HepG2 (cell line): Measurements from ENCODE around the gene TEC. TPM values are rescaled to one million over a fixed set of nuclear protein-coding genes. Genes with fewer than 3 reads are reported as not detected.

Source experiments
- ATAC-seq: fragments of 200-7000 bp; cut with Tn5 transposase; 3 replicates; pipeline ENCODE4 v1.9.1; 2020; ENCODE audit warnings: mild to moderate bottlenecking, moderate library complexity
- BruUV-seq: library from RNA; stranded (reverse); fragments of 400-500 nt; replicated peaks from 2 replicates; lab custom pipeline; 2021; lab: Mats Ljungman, UMichigan
- CTCF ChIA-PET: fragments of 300-600 bp; formaldehyde crosslinking; extraction: SDS; loops from one replicate; lab custom pipeline; 2021; ENCODE audit warnings: low total read pairs, inconsistent platforms, low intra/inter-chr PET ratio; lab: Yijun Ruan, JAX
- POLR2A ChIA-PET: fragments of 350-600 bp; sonication (Branson Sonifier 250); formaldehyde crosslinking; loops from one replicate; lab custom pipeline; 2020; ENCODE audit warnings: antibody characterized with exemption, inconsistent platforms; lab: Yijun Ruan, JAX
- DNase-seq: peaks from one replicate; pipeline ENCODE4 v3.0.0-alpha.2; 2015; ENCODE audit warnings: low spot score
- FAIRE-seq: peaks from 3 replicates; lab custom pipeline; 2011; peaks lifted over from hg19 to GRCh38; lab: Jason Lieb, UNC
- H2AFZ ChIP-seq: one replicate; pipeline ENCODE4 v1.6.1; 2011; ENCODE audit warnings: low read length, inconsistent platforms
- H3K27ac ChIP-seq: fragments of 300-600 bp; 3 replicates; pipeline ENCODE4 v1.8.0; 2011; ENCODE audit warnings: mixed run types, mild to moderate bottlenecking, mixed read lengths, low read length, inconsistent platforms; ENCODE audit not compliant: insufficient read depth; ENCODE audit errors: extremely low read length
- H3K27me3 ChIP-seq, 2 experiments: fragments of 200-600 bp in 1 of 2; 2 replicates in 1 of 2; 3 replicates in 1 of 2; pipeline versions ENCODE4 v1.6.0 to v1.8.0; 2011; ENCODE audit warnings: low read length in 2 of 2, mild to moderate bottlenecking in 2 of 2, moderate library complexity in 2 of 2, inconsistent platforms in 1 of 2; ENCODE audit not compliant: insufficient read depth in 2 of 2, control insufficient read depth in 1 of 2
- H3K36me3 ChIP-seq, 2 experiments: fragments of 200-600 bp in 1 of 2; replicated peaks in 1 of 2; 2 replicates in 1 of 2; 3 replicates in 1 of 2; pipeline versions ENCODE4 v1.5.1 to v1.8.0; 2011; ENCODE audit warnings: low read length in 2 of 2, inconsistent platforms in 1 of 2; ENCODE audit not compliant: insufficient read depth in 2 of 2, control insufficient read depth in 1 of 2
- H3K4me1 ChIP-seq: 2 replicates; pipeline ENCODE4 v1.5.1; 2012; ENCODE audit warnings: low read length, inconsistent platforms; ENCODE audit not compliant: insufficient read depth
- H3K4me2 ChIP-seq: 2 replicates; pipeline ENCODE4 v1.6.0; 2011; ENCODE audit warnings: low read depth, low read length, inconsistent platforms
- H3K4me3 ChIP-seq, 3 experiments: fragments of 200-600 bp in 1 of 3; sonication (generic), shearing (Covaris generic) in 1 of 3; replicated peaks in 1 of 3; 2 replicates each; pipeline ENCODE4 v1.5.1; 2011 to 2016; ENCODE audit warnings: low read length in 3 of 3, inconsistent platforms in 2 of 3, low read depth in 2 of 3, mild to moderate bottlenecking in 2 of 3, control low read depth in 1 of 3, mixed read lengths in 1 of 3; ENCODE audit not compliant: insufficient read depth in 1 of 3
- H3K79me2 ChIP-seq: one replicate; pipeline ENCODE4 v1.6.1; 2011; ENCODE audit warnings: low read length, inconsistent platforms; ENCODE audit not compliant: insufficient read depth
- H3K9ac ChIP-seq: 2 replicates; pipeline ENCODE4 v1.6.0; 2011; ENCODE audit warnings: mild to moderate bottlenecking, low read depth, low read length, inconsistent platforms; ENCODE audit not compliant: insufficient read depth
- H3K9me3 ChIP-seq: 2 replicates; pipeline ENCODE4 v1.5.1; 2012; ENCODE audit warnings: mild to moderate bottlenecking, low read length
- H4K20me1 ChIP-seq: 2 replicates; pipeline ENCODE4 v1.6.0; 2011; ENCODE audit warnings: inconsistent platforms, mild to moderate bottlenecking, low read length, moderate library complexity; ENCODE audit not compliant: insufficient read depth
- ARID3A ChIP-seq: IDR thresholded peaks from 2 replicates; pipeline ENCODE4 v1.6.1; 2012; ENCODE audit warnings: low read depth, low read length, improper control_type of control experiment
- DR1 ChIP-seq: sonication (generic); formaldehyde crosslinking; IDR thresholded peaks from 2 replicates; pipeline ENCODE4 v1.8.0; 2021; ENCODE audit warnings: mild to moderate bottlenecking, missing genetic modification reagents, inconsistent platforms
- HMGXB4 ChIP-seq, 2 experiments: sonication (generic) in 1 of 2; formaldehyde crosslinking in 1 of 2; IDR thresholded peaks; 2 replicates each; pipeline versions ENCODE4 v1.4.0 to v1.6.1; 2018 to 2020; ENCODE audit warnings: missing genetic modification reagents in 2 of 2, borderline replicate concordance in 1 of 2, low read depth in 1 of 2, mild to moderate bottlenecking in 1 of 2, missing biosample characterization in 1 of 2
- MAFG ChIP-seq: sonication (generic); formaldehyde crosslinking; IDR thresholded peaks from 2 replicates; pipeline ENCODE4 v1.5.1; 2020; ENCODE audit warnings: mild to moderate bottlenecking, missing genetic modification reagents
- SMARCE1 ChIP-seq: fragments of 450-650 bp; IDR thresholded peaks from 2 replicates; pipeline ENCODE4 v1.6.1; 2017; ENCODE audit warnings: borderline replicate concordance
- ZBED4 ChIP-seq: sonication (generic); formaldehyde crosslinking; IDR thresholded peaks from 2 replicates; pipeline ENCODE4 v1.4.0; 2020; ENCODE audit warnings: missing genetic modification reagents, borderline replicate concordance
- ZNF570 ChIP-seq: sonication (generic); formaldehyde crosslinking; IDR thresholded peaks from 2 replicates; pipeline ENCODE4 v1.4.0; 2020; ENCODE audit warnings: mild to moderate bottlenecking, missing genetic modification reagents, borderline replicate concordance
- WGBS: methylation state at CpG from one replicate; pipeline ENCODE4 v1.1.6; 2017; ENCODE audit warnings: low lambda C conversion rate; 5-methylcytosine and 5-hydroxymethylcytosine counted together
- in situ Hi-C: cut with HindIII; loops from 2 replicates; pipeline ENCODE4 v1.10.0; 2017; ENCODE audit warnings: low pct_unique_long_range_greater_than_20kb; ENCODE audit not compliant: extremely low pct_ligation_motif_present
- intact Hi-C: fragments of 100-400 bp; cut with micrococcal nuclease; formaldehyde crosslinking; loops from one replicate; pipeline ENCODE4 v1.10.0; 2022; ENCODE audit not compliant: unreplicated experiment
- polyA plus RNA-seq, 8 experiments: library from polyadenylated mRNA; depleted of rRNA in 3 of 8; stranded (reverse) in 7 of 8; unstranded in 1 of 8; fragments of >200 nt; fragmentation: Illumina TruSeq in 4 of 8; extraction: Trizol in 4 of 8; gene quantifications; 2 replicates each; pipeline versions ENCODE4 v1.2.1 to v1.2.3, GENCODE V29; 2011 to 2016; ENCODE audit warnings: low read depth in 4 of 8, missing spikeins in 1 of 8, mixed read lengths in 1 of 8; ENCODE audit not compliant: insufficient read depth in 1 of 8
- total RNA-seq, 5 experiments: library from RNA; depleted of rRNA; stranded (reverse); fragments of >200 nt; fragmentation: Illumina TruSeq; extraction: Trizol; gene quantifications; 2 replicates each; pipeline ENCODE4 v1.2.3, GENCODE V29; 2016; ENCODE audit warnings: low read depth in 1 of 5

TEC gene
- total and polyA plus RNA-seq, 2 of the 13 experiments (the other 11 are each of a cell fraction or from before 2014, with no cell fraction given): 0.05 to 0.20 TPM

DNA sequence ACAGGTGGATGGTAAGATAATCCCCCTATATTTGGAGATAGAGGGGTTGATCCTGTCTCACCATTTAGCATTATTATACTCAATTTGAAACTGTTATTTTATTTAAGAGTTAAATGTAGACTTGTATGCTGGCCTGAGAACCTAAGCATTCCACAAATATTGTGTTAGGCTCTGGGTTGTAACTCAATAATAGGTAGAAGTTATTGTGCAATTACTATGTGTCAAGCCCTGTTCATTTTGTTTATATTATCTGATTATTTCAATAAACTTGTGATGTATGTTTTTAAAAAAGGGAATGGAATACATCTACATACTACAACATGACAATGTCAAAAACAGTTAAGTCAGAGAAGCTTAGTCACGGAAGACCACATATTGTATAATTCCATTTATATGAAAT, 122.0 kb downstream of the TEC start:
- POLR2A ChIA-PET: no interaction called here
- BruUV-seq: no TSS peak
- H3K4me2 ChIP-seq: no peak overlapping the region
- TF ChIP-seq DR1 (CRISPR knock-in tag) (no peak), SMARCE1 (no peak), ZBED4 (CRISPR knock-in tag) (no peak), ARID3A (no peak), ZNF570 (no peak), HMGXB4 (CRISPR knock-in tag; IDR thresholded peaks at IDR 0.05; ENCODE audit: borderline replicate concordance in 1 of 2, low read depth in 1 of 2) (no peak), MAFG (CRISPR knock-in tag) (no peak)
- TF ChIP-seq, all 625 proteins: peak for 0
- Histone ChIP-seq H3K4me3 (no peak overlapping the region), H4K20me1 (no peaks in the 10 kb centered on the region), H3K4me1 (no peaks in the 10 kb centered on the region), H3K79me2 (no peaks in the 10 kb centered on the region), H3K27ac (no peak overlapping the region), H3K9ac (no peak overlapping the region), H2AFZ (no peak overlapping the region), H3K36me3 (no peaks in the 10 kb centered on the region), H3K27me3 (no peaks in the 10 kb centered on the region), H3K9me3 (no peaks in the 10 kb centered on the region)
- CTCF ChIA-PET: no interaction called here
- DNase-seq (no peak), FAIRE-seq (no peak), ATAC-seq (no peak)
- 95% methylated on average over 1 of the region's 1 CpG for WGBS
- intact Hi-C loops (no loop called here), in situ Hi-C loops (loop anchor here (10.0 kb wide), 1 partner anchor 127 kb away; no protein-coding TSS in a partner anchor)
